ENCODE data around the gene HOXB9. TPM values are rescaled to one million over a fixed set of nuclear protein-coding genes. Genes with fewer than 3 reads are reported as not detected.
A peak's percentile ranks its signal among the peaks of the same experiment; 100 is the strongest.

The HOXB9 gene
- total RNA-seq, 1 donor from 2014 or later, result 70.1 TPM

DNA sequence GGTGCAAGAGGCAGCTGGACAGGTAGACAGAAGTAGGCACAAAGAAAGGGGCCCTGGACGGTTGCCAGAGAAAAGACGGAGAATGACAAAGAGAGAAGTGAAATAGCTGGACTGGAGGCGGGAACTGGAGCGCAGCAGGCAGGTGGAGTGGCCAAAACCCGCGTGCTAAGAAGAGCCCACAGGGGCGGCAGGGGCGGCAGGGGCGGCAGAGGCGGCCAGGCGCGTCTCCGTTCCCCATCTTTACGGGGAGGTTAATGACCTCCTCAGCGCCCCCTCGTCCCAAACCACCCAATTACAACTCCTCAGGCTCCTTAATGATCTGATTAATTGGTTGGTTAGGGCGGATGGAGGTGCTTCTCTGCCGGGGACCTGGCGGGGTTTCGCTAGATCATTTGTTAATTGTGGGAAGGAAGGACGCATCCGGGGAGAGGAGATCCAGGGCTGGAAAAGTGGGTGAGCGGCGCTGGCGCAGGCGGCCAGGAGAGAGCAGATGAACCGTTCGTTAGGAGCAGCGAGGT lies 15.4 kb upstream of the HOXB9 start:
- Histone ChIP-seq H3K4me3 (ENCODE audit: low read depth, low read length) (no peak overlapping the region), H3K27me3 (ENCODE audit: control insufficient read depth, insufficient read depth, low read length) (no peaks in the 10 kb centered on the region), H3K36me3 (ENCODE audit: control insufficient read depth, insufficient read depth, low read length) (peaks cover 1% of the 10 kb centered on the region)
- DNase-seq (ENCODE audit: low read depth), result no peak
- TF ChIP-seq, protein P1, sequence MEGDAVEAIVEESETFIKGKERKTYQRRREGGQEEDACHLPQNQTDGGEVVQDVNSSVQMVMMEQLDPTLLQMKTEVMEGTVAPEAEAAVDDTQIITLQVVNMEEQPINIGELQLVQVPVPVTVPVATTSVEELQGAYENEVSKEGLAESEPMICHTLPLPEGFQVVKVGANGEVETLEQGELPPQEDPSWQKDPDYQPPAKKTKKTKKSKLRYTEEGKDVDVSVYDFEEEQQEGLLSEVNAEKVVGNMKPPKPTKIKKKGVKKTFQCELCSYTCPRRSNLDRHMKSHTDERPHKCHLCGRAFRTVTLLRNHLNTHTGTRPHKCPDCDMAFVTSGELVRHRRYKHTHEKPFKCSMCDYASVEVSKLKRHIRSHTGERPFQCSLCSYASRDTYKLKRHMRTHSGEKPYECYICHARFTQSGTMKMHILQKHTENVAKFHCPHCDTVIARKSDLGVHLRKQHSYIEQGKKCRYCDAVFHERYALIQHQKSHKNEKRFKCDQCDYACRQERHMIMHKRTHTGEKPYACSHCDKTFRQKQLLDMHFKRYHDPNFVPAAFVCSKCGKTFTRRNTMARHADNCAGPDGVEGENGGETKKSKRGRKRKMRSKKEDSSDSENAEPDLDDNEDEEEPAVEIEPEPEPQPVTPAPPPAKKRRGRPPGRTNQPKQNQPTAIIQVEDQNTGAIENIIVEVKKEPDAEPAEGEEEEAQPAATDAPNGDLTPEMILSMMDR (IDR thresholded peaks at IDR 0.05; ENCODE audit: insufficient read depth, low read length, poor library complexity, severe bottlenecking), result no peak

DNA sequence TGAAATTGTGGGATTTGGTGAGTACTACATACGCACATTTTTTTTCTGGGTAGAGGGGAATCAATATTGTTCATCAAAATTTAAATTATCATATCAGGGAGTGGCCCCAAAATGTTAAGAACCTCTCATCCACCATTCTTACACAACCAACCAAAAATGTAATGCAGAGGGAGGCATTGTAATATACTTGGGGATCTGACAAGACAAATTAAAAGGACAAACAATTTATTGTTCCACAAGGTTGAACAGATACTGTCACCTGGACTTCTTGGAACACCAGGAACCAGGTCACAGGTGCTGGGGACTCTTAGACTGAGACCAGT lies 14.7 kb upstream of the HOXB9 start:
- no peak for DNase-seq (ENCODE audit: low read depth)
- H3K27me3 ChIP-seq (ENCODE audit: control insufficient read depth, insufficient read depth, low read length), result no peaks in the 10 kb centered on the region
- peaks cover 1% of the 10 kb centered on the region for H3K36me3 ChIP-seq (ENCODE audit: control insufficient read depth, insufficient read depth, low read length)
- TF ChIP-seq, protein P1 (IDR thresholded peaks at IDR 0.05; ENCODE audit: insufficient read depth, low read length, poor library complexity, severe bottlenecking), result no peak
- no peak overlapping the region for H3K4me3 ChIP-seq (ENCODE audit: low read depth, low read length)

DNA sequence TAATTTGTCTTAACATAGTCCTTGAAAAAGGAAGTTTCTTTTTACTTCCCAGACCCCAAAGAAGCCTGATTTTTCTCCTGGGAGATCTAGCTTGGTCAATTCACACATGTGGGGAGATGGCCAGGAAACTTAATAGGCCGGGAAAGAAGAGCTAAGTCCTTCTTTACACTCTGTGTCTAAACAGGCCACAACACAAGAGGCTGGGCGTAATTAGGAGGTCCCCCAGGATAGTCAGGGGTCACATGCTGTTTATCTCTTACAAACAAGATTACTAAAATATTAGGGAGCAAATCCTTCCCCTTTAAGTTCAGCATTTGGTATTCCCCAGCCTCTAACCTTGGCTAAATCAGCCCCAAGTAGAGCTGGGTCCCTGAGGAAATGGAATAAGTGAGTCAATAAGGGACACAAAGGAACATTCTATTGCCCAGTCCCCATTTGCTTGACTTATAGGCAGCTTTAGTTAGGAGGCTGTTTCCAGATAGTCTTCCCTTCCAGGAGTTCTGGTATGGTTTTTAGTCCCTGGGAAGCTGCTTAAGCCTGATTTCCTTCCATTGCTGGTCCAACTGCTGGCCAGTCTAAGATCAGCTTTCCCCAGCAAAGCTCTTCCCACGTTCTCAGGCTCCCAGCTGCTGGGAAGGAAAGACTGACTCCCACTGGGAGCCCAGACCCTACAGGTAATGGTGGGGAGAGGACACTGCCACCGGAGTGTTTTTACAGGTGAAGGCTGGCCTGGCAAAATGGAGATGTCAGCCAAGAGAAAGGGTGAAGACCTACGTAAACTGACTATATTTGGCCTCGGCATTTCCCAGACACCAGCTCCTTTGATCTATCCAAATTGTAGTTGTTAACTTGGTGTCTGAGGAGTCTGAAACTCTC lies 14.1 kb upstream of the HOXB9 start:
- no peak for DNase-seq (ENCODE audit: low read depth)
- no peaks in the 10 kb centered on the region for H3K27me3 ChIP-seq (ENCODE audit: control insufficient read depth, insufficient read depth, low read length)
- TF ChIP-seq, protein P1 (IDR thresholded peaks at IDR 0.05; ENCODE audit: insufficient read depth, low read length, poor library complexity, severe bottlenecking), result no peak

DNA sequence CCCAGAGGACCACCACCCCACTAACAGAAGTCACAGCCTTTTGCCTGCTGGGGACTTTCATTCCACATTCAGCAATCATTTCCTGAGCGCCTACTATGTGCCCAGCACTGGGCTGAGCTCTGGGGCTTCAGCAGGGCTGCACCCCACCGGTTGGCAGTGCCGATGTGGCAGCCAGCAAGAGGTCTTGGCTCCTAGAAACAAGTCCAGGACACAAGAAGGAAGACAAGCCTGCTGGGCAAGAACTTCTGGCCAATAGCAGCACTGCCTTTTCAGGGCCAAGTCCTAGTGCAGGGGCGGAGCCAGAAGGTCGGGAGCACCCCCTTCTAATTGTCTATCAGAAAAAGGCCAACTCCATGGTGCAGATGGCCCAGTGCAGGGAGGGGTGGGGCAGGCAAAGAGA lies 13.0 kb upstream of the HOXB9 start:
- TF ChIP-seq, protein P1 (IDR thresholded peaks at IDR 0.05; ENCODE audit: insufficient read depth, low read length, poor library complexity, severe bottlenecking), result no peak
- H3K4me3 ChIP-seq (ENCODE audit: low read depth, low read length), result no peak overlapping the region
- DNase-seq (ENCODE audit: low read depth), result no peak
- no peaks in the 10 kb centered on the region for H3K27me3 ChIP-seq (ENCODE audit: control insufficient read depth, insufficient read depth, low read length)
- H3K36me3 ChIP-seq (ENCODE audit: control insufficient read depth, insufficient read depth, low read length), result peaks cover 1% of the 10 kb centered on the region

More for the DNA sequence above, 14.1 kb upstream of the HOXB9 start:
- Histone ChIP-seq H3K36me3 (ENCODE audit: control insufficient read depth, insufficient read depth, low read length) (peaks cover 1% of the 10 kb centered on the region), H3K4me3 (ENCODE audit: low read depth, low read length) (no peak overlapping the region)

DNA sequence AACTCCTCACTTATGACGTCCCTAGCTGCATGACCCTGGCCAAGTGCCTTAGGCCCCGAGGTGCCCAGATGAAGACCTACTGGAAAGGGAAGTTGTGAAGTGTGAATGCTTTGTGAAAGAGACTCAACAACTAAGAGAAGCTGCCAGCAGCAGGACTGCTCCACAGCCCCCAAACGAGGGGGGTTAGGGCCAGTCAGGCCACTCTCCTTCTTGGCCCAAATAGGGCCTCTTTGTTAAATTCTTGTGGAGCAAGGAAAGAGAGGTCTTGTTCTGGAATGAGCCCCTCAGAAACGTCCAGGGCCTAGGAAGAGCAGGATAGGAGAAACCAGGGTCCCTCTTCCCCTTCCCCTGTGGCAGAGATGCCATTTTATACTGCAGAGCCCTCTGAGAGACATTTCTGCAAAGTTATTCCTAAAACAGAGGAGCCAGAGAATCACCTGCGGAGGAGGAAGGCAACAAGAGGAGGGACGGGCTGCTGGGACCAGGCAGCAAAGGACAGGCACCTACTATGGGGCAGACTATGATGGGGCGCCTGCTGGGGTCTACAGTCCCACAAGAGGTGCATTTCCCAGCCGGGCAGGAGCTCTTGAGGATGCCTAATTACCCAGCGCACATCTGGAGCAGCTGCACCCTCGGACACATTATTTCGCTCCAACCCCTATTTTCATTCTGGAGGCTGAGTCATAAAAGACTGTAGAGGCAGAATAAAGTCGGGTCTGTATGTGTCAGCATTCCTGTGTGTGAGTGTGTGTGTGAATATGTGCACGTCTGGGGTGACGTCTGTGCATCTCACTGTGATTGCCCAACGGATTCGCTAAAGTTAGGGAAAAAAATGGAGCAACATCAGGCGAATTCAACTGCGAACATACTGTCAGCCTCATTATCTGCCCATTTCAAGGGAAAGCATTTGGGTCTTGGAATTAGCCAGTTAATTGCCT lies 11.4 kb upstream of the HOXB9 start:
- Histone ChIP-seq H3K36me3 (ENCODE audit: control insufficient read depth, insufficient read depth, low read length) (no peaks in the 10 kb centered on the region), H3K27me3 (ENCODE audit: control insufficient read depth, insufficient read depth, low read length) (no peaks in the 10 kb centered on the region), H3K4me3 (ENCODE audit: low read depth, low read length) (no peak overlapping the region)
- DNase-seq (ENCODE audit: low read depth), result peak; percentile 85
- TF ChIP-seq, protein P1 (IDR thresholded peaks at IDR 0.05; ENCODE audit: insufficient read depth, low read length, poor library complexity, severe bottlenecking), result no peak

Measured in kidney epithelial cell (primary cell).